22Rv1 (cell line): Measurements from ENCODE around the gene HIVEP2.

ENCODE experiments used
- H3K27ac ChIP-seq: fragments of 450-650 bp; 2 replicates; pipeline ENCODE4 v1.5.1; 2017
- CTCF ChIP-seq: fragments of 450-650 bp; IDR thresholded peaks from 2 replicates; pipeline ENCODE4 v1.5.1; 2017; ENCODE audit warnings: mild to moderate bottlenecking
- ZFX ChIP-seq: fragments of 450-650 bp; IDR thresholded peaks from 2 replicates; pipeline ENCODE4 v1.6.1; 2017; ENCODE audit warnings: antibody characterized with exemption, borderline replicate concordance

HIVEP2 gene

GRCh38 chr6:142901611-142902010 lies 43.4 kb downstream of the HIVEP2 start:
- H3K27ac ChIP-seq, result no peak overlapping the region

GRCh38 chr6:142900227-142900971 lies 44.6 kb downstream of the HIVEP2 start:
- TF ChIP-seq CTCF (no peak), ZFX (no peak)
- no peak overlapping the region for H3K27ac ChIP-seq

More at GRCh38 chr6:142901611-142902010, 43.4 kb downstream of the HIVEP2 start:
- TF ChIP-seq CTCF (no peak), ZFX (no peak)

- H3K27ac ChIP-seq, result no peak overlapping the region
- TF ChIP-seq CTCF (no peak), ZFX (no peak)
Measured at GRCh38 chr6:142898927-142899895, 45.8 kb downstream of the HIVEP2 start.

- no peak overlapping the region for H3K27ac ChIP-seq
- no peak for TF ChIP-seq ZFX
- TF ChIP-seq CTCF, result no peak
Measured at GRCh38 chr6:142897659-142898058, 47.3 kb downstream of the HIVEP2 start.

DNA sequence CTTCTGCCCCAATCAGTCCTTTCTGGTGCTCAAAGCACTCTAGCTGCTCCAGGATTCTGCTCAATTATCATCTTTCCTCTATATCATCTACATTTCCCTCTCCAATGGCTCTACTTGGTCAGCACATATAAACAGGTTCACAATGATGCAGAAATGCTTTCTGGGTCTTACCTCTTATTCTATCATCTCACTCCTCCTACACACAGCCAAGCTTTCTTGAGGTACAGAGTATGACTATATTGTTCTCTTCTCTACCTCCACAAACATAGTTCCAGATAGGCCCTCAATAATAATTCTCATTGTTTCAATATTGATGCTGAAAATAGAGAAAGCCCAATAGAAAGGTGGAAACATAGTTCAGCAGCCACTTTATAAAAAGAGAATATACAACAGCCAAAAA lies 48.2 kb downstream of the HIVEP2 start:
- no peak for TF ChIP-seq CTCF
- TF ChIP-seq ZFX, result no peak
- no peak overlapping the region for H3K27ac ChIP-seq

GRCh38 chr6:142893088-142893487 lies 51.9 kb downstream of the HIVEP2 start:
- TF ChIP-seq CTCF, result no peak
- TF ChIP-seq ZFX, result no peak
- no peak overlapping the region for H3K27ac ChIP-seq
